ENCODE measurements around the gene PWP2. TPM values are rescaled to one million over a fixed set of nuclear protein-coding genes. Genes with fewer than 3 reads are reported as not detected.
"Not testable (repeated sequence)": the region's sequence is repeated elsewhere in the genome, so short reads cannot be mapped to it uniquely, and the experiment has no call there.

PWP2 gene
- total RNA-seq, 3 donors from 2014 or later (not counting 1 experiment from before 2014, with no cell fraction given): 28.5 to 32.7 (median 32.7) TPM

DNA sequence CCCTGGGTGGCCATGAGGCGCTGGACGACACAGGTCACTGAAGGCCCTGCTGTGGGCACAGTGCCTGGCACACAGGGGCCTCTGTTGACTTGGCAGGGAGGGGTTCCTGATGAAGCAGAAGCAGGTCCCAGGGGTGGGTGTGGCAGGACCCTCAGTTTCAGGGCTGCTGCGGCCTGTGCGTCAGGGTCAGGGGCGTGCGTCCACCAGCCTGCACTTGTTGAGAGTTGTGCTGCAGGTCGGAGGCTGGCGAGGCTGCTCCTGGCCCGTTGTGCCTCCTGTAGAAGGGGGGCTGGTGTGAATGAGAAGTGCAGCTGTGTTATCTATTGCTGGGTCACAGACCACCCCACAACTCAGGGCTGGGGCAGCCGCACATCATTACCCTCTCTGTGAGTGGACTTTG, 35.3 kb downstream of the PWP2 start:
- 81% methylated on average over 4 of the region's 10 CpGs for WGBS (ENCODE audit: insufficient coverage)
- H3K27me3 ChIP-seq (ENCODE audit: control insufficient read depth, insufficient read depth, low read length); ATAC-seq; H3K27me3 Mint-ChIP-seq (ENCODE audit: low read depth in 2 of 2); H3K9me3 Mint-ChIP-seq; H3K9me3 ChIP-seq (ENCODE audit: control insufficient read depth, insufficient read depth, low read length); H3K36me3 ChIP-seq (ENCODE audit: control insufficient read depth, insufficient read depth, low read length); H3K4me3 Mint-ChIP-seq; H3K4me1 Mint-ChIP-seq; H3K4me3 ChIP-seq (ENCODE audit: low read length); H3K36me3 Mint-ChIP-seq; H3K4me1 ChIP-seq (ENCODE audit: control insufficient read depth, insufficient read depth, low read length); intact Hi-C loops (cut with micrococcal nuclease); H3K27ac Mint-ChIP-seq; DNase-seq: not testable (repeated sequence)
- H3K27ac ChIP-seq (ENCODE audit: low read length): peak overlapping the region; percentile 40

DNA sequence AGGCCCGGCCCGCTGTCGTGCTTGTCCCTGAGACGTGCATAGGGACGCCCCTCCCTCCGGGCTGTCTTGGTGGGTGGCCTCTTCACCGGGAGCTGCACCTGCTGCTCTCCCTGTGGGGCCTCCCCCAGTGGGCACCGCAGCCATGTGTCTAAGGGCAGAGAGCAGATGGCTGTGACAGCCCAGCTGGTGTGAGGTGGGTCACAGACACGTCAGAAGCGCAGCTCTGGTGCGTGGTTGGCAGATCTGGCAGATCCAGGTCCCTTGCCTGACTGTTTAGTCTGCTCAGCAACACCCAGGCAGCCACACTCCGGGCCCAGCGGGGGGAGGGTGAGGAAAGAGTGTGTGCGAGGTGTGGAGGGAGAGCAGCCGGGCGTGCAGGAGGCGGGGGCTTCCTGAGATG, 36.2 kb downstream of the PWP2 start:
- H3K4me3 ChIP-seq (ENCODE audit: low read length); DNase-seq; H3K4me1 Mint-ChIP-seq; H3K9me3 Mint-ChIP-seq; H3K27ac Mint-ChIP-seq; H3K27me3 ChIP-seq (ENCODE audit: control insufficient read depth, insufficient read depth, low read length); H3K4me3 Mint-ChIP-seq; H3K36me3 ChIP-seq (ENCODE audit: control insufficient read depth, insufficient read depth, low read length); H3K4me1 ChIP-seq (ENCODE audit: control insufficient read depth, insufficient read depth, low read length); intact Hi-C loops (cut with micrococcal nuclease); H3K36me3 Mint-ChIP-seq; H3K27me3 Mint-ChIP-seq (ENCODE audit: low read depth in 2 of 2); H3K9me3 ChIP-seq (ENCODE audit: control insufficient read depth, insufficient read depth, low read length): not testable (repeated sequence)
- no CpG with 5 or more reads among the region's 17 CpGs for WGBS (ENCODE audit: insufficient coverage)
- peak overlapping the region; percentile 54 for H3K27ac ChIP-seq (ENCODE audit: low read length)
- ATAC-seq: peak; percentile 72 to 86 (median 79)

DNA sequence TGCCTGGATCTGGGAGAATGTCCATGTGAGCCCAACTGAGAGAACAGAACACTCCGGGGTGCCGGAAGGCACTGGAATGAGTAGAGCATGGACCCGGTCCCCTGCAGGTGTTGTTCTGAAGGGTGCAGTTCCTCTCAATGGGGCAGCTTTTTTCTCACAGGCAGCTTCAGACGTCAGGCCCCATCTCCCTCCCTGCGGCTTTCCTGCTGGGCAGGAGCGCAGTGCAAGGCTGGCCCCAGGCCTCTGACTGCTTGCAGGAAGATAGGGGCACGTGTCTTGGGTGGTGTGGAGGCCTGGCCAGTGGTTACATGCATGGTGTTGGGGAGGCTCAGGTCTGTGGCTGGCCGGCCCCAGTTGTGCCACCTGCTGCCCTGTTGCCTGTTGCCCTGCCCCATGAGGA, 36.8 kb downstream of the PWP2 start:
- H3K4me1 ChIP-seq (ENCODE audit: control insufficient read depth, insufficient read depth, low read length); H3K27me3 Mint-ChIP-seq (ENCODE audit: low read depth in 2 of 2); H3K9me3 ChIP-seq (ENCODE audit: control insufficient read depth, insufficient read depth, low read length); H3K27me3 ChIP-seq (ENCODE audit: control insufficient read depth, insufficient read depth, low read length); H3K36me3 ChIP-seq (ENCODE audit: control insufficient read depth, insufficient read depth, low read length); H3K36me3 Mint-ChIP-seq; H3K4me3 ChIP-seq (ENCODE audit: low read length); H3K4me1 Mint-ChIP-seq; H3K27ac Mint-ChIP-seq; intact Hi-C loops (cut with micrococcal nuclease); H3K9me3 Mint-ChIP-seq; DNase-seq; H3K4me3 Mint-ChIP-seq: not testable (repeated sequence)
- no CpG with 5 or more reads among the region's 8 CpGs for WGBS (ENCODE audit: insufficient coverage)
- peak in 1 of 3 donors; percentile 21 for ATAC-seq
- peak overlapping the region; percentile 54 for H3K27ac ChIP-seq (ENCODE audit: low read length)

DNA sequence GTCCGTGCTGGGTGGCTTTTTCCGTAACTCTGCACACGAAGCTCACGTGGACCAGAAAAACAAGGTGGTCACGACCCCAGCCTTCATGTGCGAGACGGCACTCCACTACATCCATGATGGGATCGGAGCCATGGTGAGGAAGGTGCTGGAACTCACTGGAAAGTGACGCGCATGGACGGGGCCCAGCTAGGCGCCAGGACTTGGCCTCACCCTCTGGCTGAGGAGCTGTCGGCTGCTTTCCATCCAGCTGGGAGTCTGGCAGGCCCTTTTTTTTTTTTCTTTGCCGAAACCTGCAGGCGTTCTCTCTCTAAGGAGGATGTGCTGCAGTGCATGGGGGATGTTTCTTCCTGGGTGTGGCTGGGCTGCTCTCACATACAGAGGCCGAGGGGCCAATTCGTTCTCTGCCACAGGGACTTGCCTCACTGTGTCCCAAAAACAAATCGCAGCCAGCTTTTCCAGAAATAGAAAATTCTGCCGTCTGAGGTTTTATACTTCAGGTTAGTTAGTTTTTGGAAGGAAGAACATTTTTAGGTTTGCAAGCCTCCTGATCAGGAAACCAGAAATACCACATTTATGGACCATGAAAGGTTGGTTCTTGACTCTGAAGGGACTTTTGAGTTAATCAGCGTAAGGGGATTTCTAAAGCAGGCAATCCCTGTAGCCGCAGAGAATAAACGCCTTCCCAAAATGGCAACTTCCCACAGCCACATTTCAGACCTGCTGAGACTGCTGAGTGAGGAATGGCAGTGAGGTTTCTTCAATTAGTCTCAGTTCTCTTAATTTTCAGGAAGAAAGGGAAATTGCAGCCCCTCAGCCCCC, 37.8 kb downstream of the PWP2 start:
- H3K27me3 Mint-ChIP-seq (ENCODE audit: low read depth in 2 of 2); H3K27ac ChIP-seq (ENCODE audit: low read length); H3K9me3 Mint-ChIP-seq; H3K4me1 Mint-ChIP-seq; H3K36me3 Mint-ChIP-seq; H3K36me3 ChIP-seq (ENCODE audit: control insufficient read depth, insufficient read depth, low read length); DNase-seq; H3K9me3 ChIP-seq (ENCODE audit: control insufficient read depth, insufficient read depth, low read length); H3K4me3 ChIP-seq (ENCODE audit: low read length); H3K27me3 ChIP-seq (ENCODE audit: control insufficient read depth, insufficient read depth, low read length); ATAC-seq; H3K4me3 Mint-ChIP-seq; H3K27ac Mint-ChIP-seq; H3K4me1 ChIP-seq (ENCODE audit: control insufficient read depth, insufficient read depth, low read length); intact Hi-C loops (cut with micrococcal nuclease): not testable (repeated sequence)
- WGBS (ENCODE audit: insufficient coverage): no CpG with 5 or more reads among the region's 22 CpGs

DNA sequence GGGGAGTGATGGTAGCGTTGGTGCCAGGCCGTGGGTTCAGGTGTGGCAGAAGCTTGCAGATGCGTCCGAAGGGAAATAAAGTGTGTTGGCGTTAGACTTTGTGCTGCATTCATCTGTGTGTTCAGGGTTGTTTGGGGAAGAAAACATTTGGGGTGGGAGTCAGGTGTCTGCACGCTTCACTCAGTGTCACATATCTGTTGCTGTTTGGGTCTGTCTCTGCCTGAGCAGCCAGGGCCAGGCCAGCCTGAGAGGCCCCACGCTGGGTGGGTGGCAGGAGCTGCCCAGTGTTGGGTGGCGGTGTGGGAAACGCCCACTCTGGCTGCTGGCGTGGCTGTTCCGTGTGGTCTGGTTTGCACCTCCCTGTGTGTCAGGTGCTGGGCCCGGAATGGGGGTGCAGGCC, 38.4 kb downstream of the PWP2 start:
- WGBS (ENCODE audit: insufficient coverage): no CpG with 5 or more reads among the region's 12 CpGs
- intact Hi-C loops (cut with micrococcal nuclease); DNase-seq; H3K27ac ChIP-seq (ENCODE audit: low read length); H3K4me3 Mint-ChIP-seq; H3K27ac Mint-ChIP-seq; H3K36me3 ChIP-seq (ENCODE audit: control insufficient read depth, insufficient read depth, low read length); H3K27me3 ChIP-seq (ENCODE audit: control insufficient read depth, insufficient read depth, low read length); H3K9me3 Mint-ChIP-seq; H3K4me1 Mint-ChIP-seq; ATAC-seq; H3K4me3 ChIP-seq (ENCODE audit: low read length); H3K36me3 Mint-ChIP-seq; H3K9me3 ChIP-seq (ENCODE audit: control insufficient read depth, insufficient read depth, low read length); H3K27me3 Mint-ChIP-seq (ENCODE audit: low read depth in 2 of 2); H3K4me1 ChIP-seq (ENCODE audit: control insufficient read depth, insufficient read depth, low read length): not testable (repeated sequence)

DNA sequence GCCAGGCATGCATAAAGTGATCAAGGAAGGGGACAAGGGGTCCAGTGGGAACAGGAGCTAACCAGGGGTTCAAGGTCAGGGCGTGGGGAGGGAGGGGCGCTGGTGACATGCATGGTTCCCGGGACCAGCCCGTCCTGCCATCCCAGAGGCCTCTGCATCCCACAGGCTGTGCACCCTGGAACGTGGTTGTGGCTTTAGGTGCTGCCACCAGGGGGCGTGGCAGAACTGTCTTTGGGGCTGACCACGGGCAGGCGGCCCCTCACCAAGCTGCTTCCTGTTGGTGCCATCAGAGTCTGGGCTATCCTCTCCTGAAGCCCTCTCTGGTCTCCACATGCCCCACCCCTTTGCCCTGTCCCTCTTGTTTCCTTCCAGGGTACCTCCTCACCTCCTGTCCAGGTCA, 39.9 kb downstream of the PWP2 start:
- H3K27ac Mint-ChIP-seq; H3K4me3 ChIP-seq (ENCODE audit: low read length); H3K9me3 Mint-ChIP-seq; H3K36me3 Mint-ChIP-seq; intact Hi-C loops (cut with micrococcal nuclease); H3K27ac ChIP-seq (ENCODE audit: low read length); ATAC-seq; H3K27me3 ChIP-seq (ENCODE audit: control insufficient read depth, insufficient read depth, low read length); DNase-seq; H3K4me1 ChIP-seq (ENCODE audit: control insufficient read depth, insufficient read depth, low read length); H3K9me3 ChIP-seq (ENCODE audit: control insufficient read depth, insufficient read depth, low read length); H3K4me1 Mint-ChIP-seq; H3K4me3 Mint-ChIP-seq; H3K27me3 Mint-ChIP-seq (ENCODE audit: low read depth in 2 of 2); H3K36me3 ChIP-seq (ENCODE audit: control insufficient read depth, insufficient read depth, low read length): not testable (repeated sequence)
- WGBS (ENCODE audit: insufficient coverage): no CpG with 5 or more reads among the region's 8 CpGs

DNA sequence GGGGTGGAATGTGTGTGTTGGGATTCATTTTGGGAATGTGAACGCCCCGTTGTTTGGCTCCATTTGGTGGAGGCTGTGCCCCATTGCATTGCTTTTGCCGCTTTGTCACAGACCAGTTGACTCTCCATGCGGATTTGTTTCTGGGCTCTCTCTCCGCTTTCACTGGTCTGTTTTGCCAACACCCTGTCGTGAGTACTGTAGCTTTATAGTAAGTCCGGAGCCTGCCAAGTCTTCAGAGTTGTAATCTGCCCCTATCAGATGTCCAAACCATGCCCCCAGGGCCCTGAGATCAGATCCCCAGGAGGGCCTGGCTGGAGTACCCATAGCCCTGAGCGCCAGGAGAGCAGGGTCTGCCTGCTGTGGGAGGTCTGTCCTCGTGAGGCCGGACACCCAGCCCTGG, 43.1 kb downstream of the PWP2 start:
- intact Hi-C loops (cut with micrococcal nuclease); H3K4me3 Mint-ChIP-seq: not testable (repeated sequence)

DNA sequence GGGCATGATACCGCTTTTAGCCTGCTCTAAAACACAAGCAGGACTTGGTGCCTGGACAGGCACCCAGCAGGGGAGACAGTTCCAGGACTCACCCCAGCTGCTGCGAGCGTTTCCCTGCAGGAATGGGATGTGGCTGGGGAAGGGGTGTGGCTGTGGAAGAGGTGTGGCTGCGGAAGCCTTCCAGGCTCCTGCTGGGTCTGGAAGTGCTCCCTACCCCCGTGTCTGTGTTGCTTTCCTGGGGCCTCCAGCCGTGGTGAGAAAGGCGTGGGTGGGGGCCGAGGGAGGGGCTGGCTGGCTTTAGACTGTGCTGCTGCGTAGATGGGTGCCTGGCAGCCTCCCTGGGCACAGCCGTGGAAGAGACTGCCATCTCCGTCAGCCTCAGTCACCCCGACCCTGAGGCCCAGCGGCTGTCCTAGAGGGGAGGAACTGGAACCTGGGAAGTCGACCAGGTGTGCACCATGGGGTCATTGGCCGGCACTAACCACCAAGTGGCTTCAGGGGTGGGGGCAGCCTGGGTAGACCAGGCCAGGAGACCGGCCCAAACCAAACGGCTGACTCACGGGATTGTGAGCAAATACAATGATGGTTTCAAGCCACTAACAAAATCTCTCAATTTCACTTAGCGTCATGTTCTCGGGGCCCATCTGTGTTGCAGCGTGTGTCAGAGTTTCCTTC, 46.2 kb downstream of the PWP2 start:
- DNase-seq; H3K9me3 ChIP-seq (ENCODE audit: control insufficient read depth, insufficient read depth, low read length); H3K9me3 Mint-ChIP-seq; H3K27ac ChIP-seq (ENCODE audit: low read length); H3K27me3 ChIP-seq (ENCODE audit: control insufficient read depth, insufficient read depth, low read length); intact Hi-C loops (cut with micrococcal nuclease); H3K27me3 Mint-ChIP-seq (ENCODE audit: low read depth in 2 of 2); H3K27ac Mint-ChIP-seq; H3K36me3 Mint-ChIP-seq; H3K4me3 ChIP-seq (ENCODE audit: low read length); H3K4me3 Mint-ChIP-seq; H3K4me1 ChIP-seq (ENCODE audit: control insufficient read depth, insufficient read depth, low read length); H3K36me3 ChIP-seq (ENCODE audit: control insufficient read depth, insufficient read depth, low read length); H3K4me1 Mint-ChIP-seq; ATAC-seq: not testable (repeated sequence)
- 60% methylated on average over 1 of the region's 21 CpGs for WGBS (ENCODE audit: insufficient coverage)

More for the DNA sequence above, 43.1 kb downstream of the PWP2 start:
- not testable (repeated sequence) for H3K27me3 Mint-ChIP-seq (ENCODE audit: low read depth in 2 of 2); H3K27ac ChIP-seq (ENCODE audit: low read length); H3K4me1 Mint-ChIP-seq; H3K9me3 Mint-ChIP-seq; H3K4me3 ChIP-seq (ENCODE audit: low read length); H3K4me1 ChIP-seq (ENCODE audit: control insufficient read depth, insufficient read depth, low read length); H3K27ac Mint-ChIP-seq; H3K9me3 ChIP-seq (ENCODE audit: control insufficient read depth, insufficient read depth, low read length); H3K36me3 Mint-ChIP-seq; DNase-seq; H3K27me3 ChIP-seq (ENCODE audit: control insufficient read depth, insufficient read depth, low read length); H3K36me3 ChIP-seq (ENCODE audit: control insufficient read depth, insufficient read depth, low read length); ATAC-seq
- WGBS (ENCODE audit: insufficient coverage): 94% methylated on average over 2 of the region's 10 CpGs
